Body of pancreas (tissue), 4 donors: ENCODE data around the gene IFIT1B. TPM values are rescaled to one million over a fixed set of nuclear protein-coding genes. Genes with fewer than 3 reads are reported as not detected.
A peak's percentile ranks its signal among the peaks of the same experiment; 100 is the strongest.
"Not testable (repeated sequence)": the region's sequence is repeated elsewhere in the genome, so short reads cannot be mapped to it uniquely, and the experiment has no call there.

ENCODE experiments used
- ATAC-seq: fragments of 150-250 bp; one replicate; pipeline ENCODE4 v1.9.1; 2016
- DNase-seq, 4 donors: peaks; one replicate each; pipeline ENCODE4 v3.0.0-alpha.2; 2019
- H3K27ac ChIP-seq, 4 donors: fragments of 200-600 bp; sonication (generic); 1 replicate in 3 of 4; 2 replicates in 1 of 4; pipeline versions ENCODE4 v1.5.1 to v1.6.1; 2016 to 2019; ENCODE audit warnings: mild to moderate bottlenecking in 1 of 4, mixed read lengths in 1 of 4, moderate library complexity in 1 of 4
- H3K27me3 ChIP-seq, 2 donors: fragments of 200-600 bp; sonication (generic); one replicate each; pipeline ENCODE4 v1.6.0; 2016; ENCODE audit warnings: mild to moderate bottlenecking in 1 of 2
- H3K36me3 ChIP-seq, 2 donors: fragments of 200-600 bp; sonication (generic); replicated peaks in 1 of 2; 2 replicates each; pipeline ENCODE4 v1.5.1; 2016; ENCODE audit warnings: low read depth in 2 of 2; ENCODE audit not compliant: insufficient read depth in 1 of 2
- H3K4me1 ChIP-seq: fragments of 200-600 bp; sonication (generic); one replicate; pipeline ENCODE4 v1.6.0; 2016
- H3K4me3 ChIP-seq, 2 donors: fragments of 200-600 bp; sonication (generic); 1 replicate in 1 of 2; 2 replicates in 1 of 2; pipeline ENCODE4 v1.5.1; 2016 to 2019
- H3K9me3 ChIP-seq, 3 donors: fragments of 200-600 bp; sonication (generic); 1 replicate in 2 of 3; 2 replicates in 1 of 3; pipeline ENCODE4 v1.5.1; 2016
- POLR2A ChIP-seq, 3 donors: fragments of 450-650 bp; IDR thresholded peaks; one replicate each; pipeline ENCODE4 v1.6.1; 2016; ENCODE audit warnings: antibody characterized with exemption in 3 of 3, mild to moderate bottlenecking in 2 of 3
- WGBS, 2 donors: methylation state at CpG; one replicate each; pipeline ENCODE4 v1.1.5; 2017; 5-methylcytosine and 5-hydroxymethylcytosine counted together
- intact Hi-C: fragments of 100-400 bp; cut with DNase I; formaldehyde crosslinking; loops from one replicate; pipeline ENCODE4 v1.15.1; 2023
- total RNA-seq, 2 donors: library from RNA; depleted of rRNA; stranded (reverse); fragments of >200 nt; gene quantifications; one replicate each; pipeline ENCODE4 v1.1.0, GENCODE V29; 2016
- TF ChIP-seq, protein P1 (sequence below), 7 experiments: fragments of 450-650 bp in 4 of 7; fragments of 200-600 bp in 3 of 7; sonication (generic) in 3 of 7; IDR thresholded peaks; one replicate each; pipeline ENCODE4 v1.5.1; 2016 to 2019; ENCODE audit warnings: antibody characterized with exemption in 7 of 7

IFIT1B gene
- total RNA-seq, 2 donors from 2014 or later: not detected

DNA sequence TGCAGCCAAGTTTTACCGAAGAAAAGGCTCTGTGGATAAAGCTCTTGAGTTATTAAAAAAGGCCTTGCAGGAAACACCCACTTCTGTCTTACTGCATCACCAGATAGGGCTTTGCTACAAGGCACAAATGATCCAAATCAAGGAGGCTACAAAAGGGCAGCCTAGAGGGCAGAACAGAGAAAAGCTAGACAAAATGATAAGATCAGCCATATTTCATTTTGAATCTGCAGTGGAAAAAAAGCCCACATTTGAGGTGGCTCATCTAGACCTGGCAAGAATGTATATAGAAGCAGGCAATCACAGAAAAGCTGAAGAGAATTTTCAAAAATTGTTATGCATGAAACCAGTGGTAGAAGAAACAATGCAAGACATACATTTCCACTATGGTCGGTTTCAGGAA lies 25.2 kb downstream of the IFIT1B start:
- no peak for DNase-seq
- Histone ChIP-seq H3K36me3 (no peaks in the 10 kb centered on the region), H3K9me3 (no peaks in the 10 kb centered on the region), H3K4me3 (no peak overlapping the region), H3K27me3 (no peaks in the 10 kb centered on the region), H3K27ac (no peak overlapping the region), H3K4me1 (peaks cover 6% of the 10 kb centered on the region)
- TF ChIP-seq POLR2A (IDR thresholded peaks at IDR 0.05): no peak
- TF ChIP-seq, protein P1, sequence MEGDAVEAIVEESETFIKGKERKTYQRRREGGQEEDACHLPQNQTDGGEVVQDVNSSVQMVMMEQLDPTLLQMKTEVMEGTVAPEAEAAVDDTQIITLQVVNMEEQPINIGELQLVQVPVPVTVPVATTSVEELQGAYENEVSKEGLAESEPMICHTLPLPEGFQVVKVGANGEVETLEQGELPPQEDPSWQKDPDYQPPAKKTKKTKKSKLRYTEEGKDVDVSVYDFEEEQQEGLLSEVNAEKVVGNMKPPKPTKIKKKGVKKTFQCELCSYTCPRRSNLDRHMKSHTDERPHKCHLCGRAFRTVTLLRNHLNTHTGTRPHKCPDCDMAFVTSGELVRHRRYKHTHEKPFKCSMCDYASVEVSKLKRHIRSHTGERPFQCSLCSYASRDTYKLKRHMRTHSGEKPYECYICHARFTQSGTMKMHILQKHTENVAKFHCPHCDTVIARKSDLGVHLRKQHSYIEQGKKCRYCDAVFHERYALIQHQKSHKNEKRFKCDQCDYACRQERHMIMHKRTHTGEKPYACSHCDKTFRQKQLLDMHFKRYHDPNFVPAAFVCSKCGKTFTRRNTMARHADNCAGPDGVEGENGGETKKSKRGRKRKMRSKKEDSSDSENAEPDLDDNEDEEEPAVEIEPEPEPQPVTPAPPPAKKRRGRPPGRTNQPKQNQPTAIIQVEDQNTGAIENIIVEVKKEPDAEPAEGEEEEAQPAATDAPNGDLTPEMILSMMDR (IDR thresholded peaks at IDR 0.05): no peak
- intact Hi-C loops: no loop called here
- no peak for ATAC-seq
- 92 to 99% methylated on average over 2 of the region's 2 CpGs for WGBS, 2 donors

DNA sequence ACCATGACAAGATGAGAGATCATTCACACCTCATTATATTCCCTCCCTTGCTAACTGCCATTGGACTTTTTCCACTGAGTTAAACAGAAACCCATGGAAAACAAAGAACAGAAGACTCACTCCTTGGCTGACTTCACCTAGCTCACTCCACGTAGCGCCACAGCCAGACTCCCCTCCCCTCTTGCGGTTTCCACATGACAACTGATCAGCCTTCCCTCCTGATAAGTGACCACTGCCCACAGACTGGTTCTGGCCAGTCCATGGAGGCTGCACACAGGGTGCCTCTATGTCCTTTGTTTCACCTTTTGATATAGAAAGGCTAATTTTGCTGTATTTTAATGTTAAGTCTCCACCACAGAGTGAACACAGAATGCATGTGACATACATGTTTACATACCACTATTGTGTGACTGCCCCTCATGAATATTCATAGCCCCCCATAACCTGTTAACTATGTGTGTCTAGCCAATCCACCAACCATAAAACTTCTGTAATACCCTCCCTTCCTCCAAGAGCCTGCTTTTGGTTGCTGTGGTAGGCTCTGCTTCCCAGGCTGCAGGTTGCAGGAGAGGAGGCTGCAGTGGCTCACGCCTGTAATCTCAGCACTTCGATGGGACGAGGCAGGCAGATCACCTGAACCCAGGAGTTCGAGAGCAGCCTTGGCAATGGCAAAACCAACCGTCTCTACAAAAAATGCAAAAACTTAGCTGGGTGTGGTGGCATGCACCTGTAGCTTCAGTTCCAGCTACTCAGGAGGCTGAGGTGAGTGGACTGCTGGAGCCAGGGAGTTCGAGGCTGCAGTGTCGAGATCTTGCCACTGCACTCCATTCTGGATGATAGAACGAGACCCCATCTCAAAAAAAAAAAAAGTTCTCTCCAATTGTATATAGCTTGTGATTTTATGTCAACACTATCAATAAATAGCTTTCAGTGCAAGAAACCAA lies 26.5 kb downstream of the IFIT1B start:
- intact Hi-C loops: no loop called here
- Histone ChIP-seq H3K4me1 (peaks cover 6% of the 10 kb centered on the region), H3K9me3 (no peaks in the 10 kb centered on the region), H3K36me3 (no peaks in the 10 kb centered on the region), H3K4me3 (no peak overlapping the region), H3K27ac (peak overlapping the region in 3 of 4 donors; percentile 6 to 41 (median 18)), H3K27me3 (no peaks in the 10 kb centered on the region)
- TF ChIP-seq POLR2A (IDR thresholded peaks at IDR 0.05): no peak
- TF ChIP-seq, protein P1 (IDR thresholded peaks at IDR 0.05): no peak
- peak in 2 of 4 donors; percentile 25 to 44 for DNase-seq
- WGBS, 2 donors: 78 to 80% methylated on average over 11 of the region's 11 CpGs
- peak; percentile 73 for ATAC-seq

DNA sequence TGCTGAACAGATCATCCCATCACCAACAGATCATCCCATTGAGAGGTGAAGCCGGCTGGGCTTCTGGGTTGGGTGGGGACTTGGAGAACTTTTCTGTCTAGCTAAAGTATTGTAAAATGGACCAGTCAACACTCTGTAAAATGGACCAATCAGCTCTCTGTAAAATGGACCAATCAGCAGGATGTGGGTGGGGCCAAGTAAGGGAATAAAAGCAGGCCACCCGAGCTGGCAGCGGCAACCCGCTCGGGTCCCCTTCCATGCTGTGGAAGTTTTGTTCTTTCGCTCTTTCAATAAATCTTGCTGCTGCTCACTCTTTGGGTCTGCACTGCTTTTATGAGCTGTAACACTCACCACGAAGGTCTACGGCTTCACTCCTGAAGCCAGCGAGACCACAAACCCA lies 28.3 kb downstream of the IFIT1B start:
- ATAC-seq, intact Hi-C loops: not testable (repeated sequence)

DNA sequence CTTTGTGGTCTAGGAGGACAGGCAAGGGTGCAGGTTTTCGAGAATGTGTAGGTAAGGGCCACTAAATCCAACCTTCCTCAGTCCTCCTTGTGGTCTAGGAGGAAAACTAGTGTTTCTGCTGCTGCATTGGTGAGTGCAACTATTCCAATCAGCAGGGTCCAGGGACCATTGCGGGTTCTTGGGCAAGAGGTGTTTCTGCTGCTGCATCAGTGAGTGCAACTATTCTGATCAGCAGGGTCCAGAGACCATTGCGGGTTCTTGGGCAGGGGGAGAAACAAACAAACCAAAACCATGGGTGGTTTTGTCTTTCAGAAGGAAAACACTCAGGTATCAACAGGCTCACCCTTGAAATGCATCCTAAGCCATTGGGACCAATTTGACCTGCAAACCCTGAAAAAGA lies 29.9 kb downstream of the IFIT1B start:
- intact Hi-C loops: not testable (repeated sequence)
- WGBS, 2 donors: 89 to 90% methylated on average over 3 of the region's 3 CpGs

More for the DNA sequence above, 28.3 kb downstream of the IFIT1B start:
- not testable (repeated sequence) for H3K27ac ChIP-seq, DNase-seq, H3K4me1 ChIP-seq, H3K27me3 ChIP-seq, H3K36me3 ChIP-seq, H3K4me3 ChIP-seq, H3K9me3 ChIP-seq
- WGBS, 2 donors: 93 to 97% methylated on average over 9 of the region's 9 CpGs

DNA sequence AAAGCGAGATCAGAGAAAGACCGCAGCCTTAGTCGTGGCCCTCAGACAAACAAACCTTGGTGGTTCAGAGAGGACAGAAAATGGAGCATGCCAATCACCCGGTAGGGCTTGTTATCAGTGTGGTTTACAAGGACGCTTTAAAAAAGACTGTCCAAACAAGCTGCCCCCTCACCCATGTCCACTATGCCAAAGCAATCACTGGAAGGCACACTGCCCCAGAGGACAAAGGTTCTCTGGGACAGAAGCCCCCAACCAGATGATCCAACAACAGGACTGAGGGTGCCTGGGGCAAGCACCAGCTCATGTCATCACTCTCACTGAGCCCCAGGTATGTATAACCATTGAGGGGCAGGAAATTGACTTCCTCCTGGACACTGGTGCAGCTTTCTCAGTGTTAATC lies 31.4 kb downstream of the IFIT1B start:
- H3K4me1 ChIP-seq: peaks cover 11% of the 10 kb centered on the region
- H3K9me3 ChIP-seq, H3K27ac ChIP-seq, H3K27me3 ChIP-seq, ATAC-seq, H3K36me3 ChIP-seq, DNase-seq, H3K4me3 ChIP-seq, intact Hi-C loops: not testable (repeated sequence)
- WGBS, 2 donors: 78 to 81% methylated on average over 5 of the region's 5 CpGs

More for the DNA sequence above, 29.9 kb downstream of the IFIT1B start:
- not testable (repeated sequence) for ATAC-seq, H3K27me3 ChIP-seq, DNase-seq, H3K36me3 ChIP-seq, H3K4me1 ChIP-seq, H3K27ac ChIP-seq, H3K4me3 ChIP-seq, H3K9me3 ChIP-seq

DNA sequence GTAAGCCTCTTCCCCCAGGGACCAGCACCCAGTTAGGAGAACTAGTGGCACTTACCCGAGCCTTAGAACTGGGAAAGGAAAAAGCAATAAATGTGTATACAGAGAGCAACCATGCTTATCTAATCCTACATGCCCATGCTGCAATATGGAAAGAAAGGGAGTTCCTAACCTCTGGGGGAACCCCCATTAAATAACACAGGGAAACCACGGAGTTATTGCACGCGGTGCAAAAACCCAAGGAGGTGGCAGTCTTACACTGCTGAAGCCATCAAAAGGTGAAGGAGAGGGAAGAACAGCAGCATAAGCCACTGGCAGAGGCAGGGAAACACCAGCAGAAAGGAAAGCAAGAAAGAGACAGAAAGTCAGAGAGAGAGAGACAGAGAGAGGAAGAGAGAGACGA lies 32.7 kb downstream of the IFIT1B start:
- ATAC-seq, H3K27me3 ChIP-seq, intact Hi-C loops, H3K9me3 ChIP-seq, DNase-seq, H3K36me3 ChIP-seq, H3K4me3 ChIP-seq, H3K27ac ChIP-seq: not testable (repeated sequence)
- H3K4me1 ChIP-seq: peaks cover 11% of the 10 kb centered on the region
- 83 to 97% methylated on average over 5 of the region's 5 CpGs for WGBS, 2 donors

DNA sequence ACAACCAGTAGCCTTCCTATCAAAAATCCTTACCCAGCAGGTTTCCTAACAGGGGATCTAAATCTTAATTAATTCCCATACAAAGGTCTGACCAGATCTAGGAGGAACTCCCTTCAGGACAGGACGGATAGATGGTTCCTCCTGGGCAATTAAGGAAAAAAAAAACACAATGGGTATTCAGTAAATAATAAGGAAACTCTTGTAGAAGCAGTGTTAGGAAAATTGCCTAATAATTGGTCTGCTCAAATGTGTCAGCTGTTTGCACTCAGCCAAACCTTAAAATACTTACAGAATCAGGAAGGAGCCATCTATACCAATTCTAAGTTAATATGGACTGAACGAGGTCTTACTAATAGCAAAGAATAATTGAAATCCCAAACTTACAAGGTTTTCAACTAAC lies 33.3 kb downstream of the IFIT1B start:
- H3K27ac ChIP-seq, H3K36me3 ChIP-seq, intact Hi-C loops, H3K9me3 ChIP-seq, ATAC-seq, DNase-seq, H3K4me3 ChIP-seq, H3K27me3 ChIP-seq: not testable (repeated sequence)
- peaks cover 17% of the 10 kb centered on the region for H3K4me1 ChIP-seq
- 72 to 80% methylated on average over 2 of the region's 2 CpGs for WGBS, 2 donors

DNA sequence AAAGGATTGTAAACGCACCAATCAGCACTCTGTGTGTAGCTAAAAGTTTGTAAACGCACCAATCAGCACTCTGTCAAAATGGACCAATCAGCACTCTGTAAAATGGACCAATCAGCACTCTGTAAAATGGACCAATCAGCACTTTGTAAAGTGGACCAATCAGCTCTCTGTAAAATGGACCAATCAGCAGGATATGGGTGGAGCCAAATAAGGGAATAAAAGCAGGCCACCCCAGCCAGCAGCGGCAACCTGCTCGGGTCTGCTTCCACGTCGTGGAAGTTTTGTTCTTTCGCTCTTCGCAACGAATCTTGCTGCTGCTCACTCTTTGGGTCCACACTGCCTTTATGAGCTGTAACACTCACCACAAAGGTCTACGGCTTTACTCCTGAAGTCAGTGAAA lies 34.4 kb downstream of the IFIT1B start:
- H3K4me3 ChIP-seq, DNase-seq, H3K9me3 ChIP-seq, H3K27ac ChIP-seq, intact Hi-C loops, H3K36me3 ChIP-seq, H3K27me3 ChIP-seq, ATAC-seq: not testable (repeated sequence)
- peaks cover 26% of the 10 kb centered on the region for H3K4me1 ChIP-seq
- WGBS, 2 donors: 87 to 89% methylated on average over 10 of the region's 10 CpGs
